H1 (cell line): Measurements from ENCODE around the gene PDXP. TPM values are rescaled to one million over a fixed set of nuclear protein-coding genes. Genes with fewer than 3 reads are reported as not detected.

Source experiments
- BACH1 ChIP-seq: IDR thresholded peaks from 2 replicates; pipeline ENCODE4 v1.6.1; 2012; ENCODE audit warnings: low read length, improper control_type of control experiment
- JUND ChIP-seq: IDR thresholded peaks from 2 replicates; pipeline ENCODE4 v1.6.1; 2011; ENCODE audit warnings: mild to moderate bottlenecking, improper control_type of control experiment, low read length
- polyA plus RNA-seq, 7 experiments: library from polyadenylated mRNA; depleted of rRNA in 3 of 7; stranded (reverse) in 5 of 7; unstranded in 2 of 7; fragments of >200 nt in 5 of 7; fragments of 200-250 nt in 2 of 7; gene quantifications; 1 replicate in 5 of 7; 2 replicates in 1 of 7; 4 replicates in 1 of 7; pipeline versions ENCODE4 v1.2.1 to v1.2.3, GENCODE V29; 2011 to 2013; ENCODE audit warnings: missing spikeins in 2 of 7, mixed read lengths in 2 of 7
- total RNA-seq: library from RNA; stranded (reverse); fragmentation: NEBNext Ultra II Directional; extraction: Animal tissue kit (Norgen Biotek cat#: 25700); gene quantifications from 2 replicates; pipeline ENCODE4 v1.2.1, GENCODE V29; 2021
- TF ChIP-seq, protein P1 (sequence below): IDR thresholded peaks from 2 replicates; pipeline ENCODE4 v1.6.1; 2012; ENCODE audit warnings: inconsistent platforms

PDXP gene
- total and polyA plus RNA-seq, 2 of the 8 experiments (the other 6 are each of a cell fraction or from before 2014, with no cell fraction given), result 36.6 to 67.7 TPM

DNA sequence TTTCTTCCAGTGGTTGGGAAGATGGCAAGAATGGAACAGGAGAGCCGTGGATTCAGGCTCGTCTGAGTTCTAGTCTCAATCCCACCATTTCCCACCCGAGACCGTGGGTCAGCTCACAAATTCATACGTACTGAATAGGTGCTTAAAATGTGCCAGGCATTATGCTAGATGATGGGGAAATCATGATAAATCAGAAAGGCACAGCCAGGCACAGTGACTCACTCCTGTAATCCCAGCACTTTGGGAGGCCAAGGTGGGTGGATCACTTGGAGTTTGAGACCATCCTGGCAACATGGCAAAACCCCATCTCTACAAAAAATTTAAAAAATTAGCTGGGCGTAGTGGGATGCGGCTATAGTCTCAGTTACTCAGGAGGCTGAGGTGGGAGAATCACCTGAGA lies 45.4 kb downstream of the PDXP start (continued):
- no peak for TF ChIP-seq BACH1
- TF ChIP-seq, protein P1, sequence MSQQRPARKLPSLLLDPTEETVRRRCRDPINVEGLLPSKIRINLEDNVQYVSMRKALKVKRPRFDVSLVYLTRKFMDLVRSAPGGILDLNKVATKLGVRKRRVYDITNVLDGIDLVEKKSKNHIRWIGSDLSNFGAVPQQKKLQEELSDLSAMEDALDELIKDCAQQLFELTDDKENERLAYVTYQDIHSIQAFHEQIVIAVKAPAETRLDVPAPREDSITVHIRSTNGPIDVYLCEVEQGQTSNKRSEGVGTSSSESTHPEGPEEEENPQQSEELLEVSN, result no peak
- no peak for TF ChIP-seq JUND
